Loucy (cell line): ENCODE data around the gene TNFRSF19.

Experiments used
- CTCF ChIP-seq: fragments of 200-600 bp; sonication (generic); conservative IDR thresholded peaks from 2 replicates; pipeline ENCODE4 v1.5.1; 2014; ENCODE audit warnings: mild to moderate bottlenecking, antibody characterized with exemption, low read length
- EZH2phosphoT487 ChIP-seq: fragments of 200-600 bp; IDR thresholded peaks from 2 replicates; pipeline ENCODE4 v1.6.1; 2018; ENCODE audit warnings: antibody characterized with exemption, mild to moderate bottlenecking, moderate library complexity, borderline replicate concordance

GRCh38 chr13:23711355-23711754, 141.1 kb downstream of the TNFRSF19 start:
- TF ChIP-seq CTCF (no peak), EZH2phosphoT487 (no peak)
